Amygdala (tissue), 56 donors: Measurements from ENCODE around the gene PNMA6E.

Experiments
- DNase-seq, 56 donors: peaks; one replicate each; lab custom pipeline; 2025; lab: John Stamatoyannopoulos, UW

Gene PNMA6E

DNA sequence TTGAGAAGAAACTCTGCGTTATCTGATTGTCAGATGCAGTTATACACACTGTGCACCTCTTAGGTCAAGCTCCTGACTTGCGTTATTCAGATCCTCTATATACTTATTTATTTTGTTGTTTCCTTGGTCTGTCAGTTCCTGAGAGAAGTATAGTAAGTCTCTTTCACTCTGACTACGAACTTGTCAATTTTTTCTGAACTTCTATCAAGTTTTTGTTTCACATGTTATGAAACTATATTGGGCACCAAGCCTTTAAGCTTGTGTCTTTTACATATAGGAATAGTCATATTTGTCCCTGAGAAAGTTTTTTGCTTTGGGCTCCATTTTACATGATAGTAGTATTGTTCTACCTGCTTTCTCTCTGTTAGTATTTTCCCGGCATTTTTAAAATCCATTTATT is 35.5 kb downstream of the PNMA6E start:
- DNase-seq: no peak

DNA sequence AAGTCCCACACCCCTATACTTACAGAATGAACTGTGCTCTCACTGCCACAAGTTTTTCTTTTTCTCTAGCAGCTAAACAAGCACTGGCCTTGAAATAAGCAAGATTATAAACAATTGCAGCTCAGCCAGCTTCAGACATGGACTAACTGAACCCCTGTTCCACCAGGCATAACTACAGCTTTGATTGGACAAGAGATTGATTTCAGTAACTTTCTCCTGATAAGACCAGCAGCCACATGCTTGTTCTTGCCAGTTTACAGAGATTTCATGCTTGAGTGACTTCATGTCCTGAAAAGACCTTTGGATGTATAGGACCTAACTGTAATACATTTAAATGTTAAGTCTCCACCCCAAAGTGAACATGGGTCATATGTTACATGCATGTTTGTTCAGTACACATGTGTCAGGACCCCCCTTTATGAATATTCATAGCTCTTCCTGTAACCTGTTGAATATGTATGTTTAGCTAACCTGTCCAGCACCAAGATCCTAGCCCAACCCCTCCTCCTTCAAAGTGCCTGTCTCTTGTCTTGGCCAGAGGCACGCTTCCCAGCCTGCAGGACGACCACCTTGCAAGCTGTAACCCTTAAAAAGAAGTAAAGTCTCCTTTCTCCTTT is 39.3 kb downstream of the PNMA6E start:
- no peak for DNase-seq

- no peak for DNase-seq
Measured at GRCh38 chrX:153357877-153358276, 43.3 kb downstream of the PNMA6E start.

DNA sequence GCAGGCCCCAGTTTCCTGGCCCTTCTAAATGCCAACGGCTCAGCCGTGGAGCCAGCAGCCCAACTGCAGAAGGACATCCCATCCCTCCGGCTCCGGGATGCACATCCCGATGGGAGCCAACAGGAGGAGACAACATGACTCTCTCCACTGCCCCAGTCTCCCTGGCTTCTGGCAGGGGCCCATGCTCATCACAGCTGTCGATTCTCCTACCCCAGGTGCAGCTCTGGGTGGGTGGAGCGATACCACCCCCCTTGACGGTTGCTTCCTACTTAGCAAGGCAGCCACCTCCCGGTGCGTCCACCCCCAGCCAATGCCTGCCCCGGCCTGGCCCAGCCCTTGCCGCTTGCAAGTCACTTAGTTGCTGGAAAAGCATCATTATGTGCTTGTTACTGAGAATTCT is 47.7 kb downstream of the PNMA6E start:
- no peak for DNase-seq

GRCh38 chrX:153352858-153353257 is 48.3 kb downstream of the PNMA6E start:
- no peak for DNase-seq

GRCh38 chrX:153351981-153352380 is 49.2 kb downstream of the PNMA6E start:
- no peak for DNase-seq

DNA sequence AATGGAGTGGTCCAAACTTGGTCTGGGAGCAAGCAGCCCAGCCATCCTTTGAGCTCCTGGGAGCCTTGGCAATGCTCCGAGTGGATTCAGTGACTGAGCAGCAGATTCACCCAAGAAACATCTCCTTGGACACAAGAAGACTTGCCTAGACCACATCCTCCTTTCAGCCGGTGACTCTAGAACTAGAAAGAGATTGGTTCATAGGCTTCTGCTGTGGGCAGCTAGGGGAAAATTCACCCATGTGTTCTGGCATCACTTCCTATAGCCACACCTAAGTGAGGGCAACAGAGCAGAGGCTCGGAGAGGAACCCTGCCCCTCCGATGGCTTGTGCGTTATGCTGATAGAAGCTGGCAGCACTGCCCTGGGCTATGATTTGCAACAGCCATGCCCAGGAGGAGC is 51.2 kb downstream of the PNMA6E start:
- DNase-seq: no peak

GRCh38 chrX:153348421-153348820 is 52.7 kb downstream of the PNMA6E start:
- no peak for DNase-seq

DNA sequence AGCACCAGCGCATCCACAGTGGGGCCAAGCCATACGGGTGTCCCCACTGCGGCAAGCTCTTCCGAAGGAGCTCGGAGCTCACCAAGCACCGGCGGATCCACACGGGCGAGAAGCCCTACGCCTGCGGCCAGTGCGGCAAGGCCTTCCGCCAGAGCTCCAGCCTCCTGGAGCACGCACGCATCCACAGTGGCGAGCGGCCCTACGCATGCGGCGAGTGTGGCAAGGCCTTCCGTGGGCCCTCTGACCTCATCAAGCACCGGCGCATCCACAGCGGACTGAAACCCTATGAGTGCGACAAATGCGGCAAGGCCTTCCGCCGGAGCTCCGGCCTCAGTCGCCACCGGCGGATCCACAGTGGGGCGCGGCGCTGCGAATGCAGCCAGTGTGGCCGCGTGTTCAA is 53.6 kb downstream of the PNMA6E start:
- DNase-seq: no peak
